IMR-90 (cell line): Measurements from ENCODE around the gene FITM1. TPM values are rescaled to one million over a fixed set of nuclear protein-coding genes. Genes with fewer than 3 reads are reported as not detected.

ENCODE experiments used
- ATAC-seq: fragments of 200-7000 bp; cut with Tn5 transposase; 2 replicates; pipeline ENCODE4 v1.9.1; 2020; ENCODE audit warnings: low read depth, mild to moderate bottlenecking, moderate library complexity
- BruUV-seq: library from RNA; stranded (reverse); fragments of 400-500 nt; replicated peaks from 2 replicates; lab custom pipeline; 2021; lab: Mats Ljungman, UMichigan
- CTCF ChIA-PET: fragments of 300-600 bp; formaldehyde crosslinking; extraction: SDS; loops from one replicate; lab custom pipeline; 2021; ENCODE audit warnings: antibody characterized with exemption; lab: Yijun Ruan, JAX
- POLR2A ChIA-PET: fragments of 300-600 bp; sonication (Branson Sonifier 250); formaldehyde crosslinking; loops from one replicate; lab custom pipeline; 2022; ENCODE audit warnings: antibody characterized with exemption; ENCODE audit not compliant: unreplicated experiment; lab: Charles Lee
- DNase-seq: peaks from one replicate; pipeline ENCODE4 v3.0.0; 2013
- H2AFZ ChIP-seq: replicated peaks from 2 replicates; pipeline ENCODE3; 2013; ENCODE audit warnings: low read length, mild to moderate bottlenecking; ENCODE audit not compliant: poor library complexity
- H2AK5ac ChIP-seq: 2 replicates; pipeline ENCODE4 v1.6.1; 2013; ENCODE audit warnings: low read depth, low read length, inconsistent platforms
- H2AK9ac ChIP-seq: replicated peaks from 2 replicates; pipeline ENCODE3; 2013; ENCODE audit warnings: mild to moderate bottlenecking, low read depth, low read length, moderate library complexity; ENCODE audit not compliant: poor library complexity
- H2BK120ac ChIP-seq: 2 replicates; pipeline ENCODE4 v1.6.1; 2013; ENCODE audit warnings: low read depth, low read length, inconsistent platforms
- H2BK15ac ChIP-seq: 3 replicates; pipeline ENCODE4 v1.6.1; 2013; ENCODE audit warnings: low read depth, low read length, inconsistent platforms
- H2BK20ac ChIP-seq: 2 replicates; pipeline ENCODE4 v1.6.1; 2013; ENCODE audit warnings: low read depth, mild to moderate bottlenecking, inconsistent platforms, low read length, moderate library complexity
- H2BK5ac ChIP-seq: 2 replicates; pipeline ENCODE4 v1.6.1; 2013; ENCODE audit warnings: mild to moderate bottlenecking, low read depth, low read length, inconsistent platforms; ENCODE audit not compliant: poor library complexity, severe bottlenecking
- H3K14ac ChIP-seq: replicated peaks from 2 replicates; pipeline ENCODE4 v1.6.1; 2013; ENCODE audit warnings: low read depth, low read length, inconsistent platforms
- H3K18ac ChIP-seq: 2 replicates; pipeline ENCODE4 v1.6.1; 2013; ENCODE audit warnings: low read depth, low read length, control low read depth
- H3K23ac ChIP-seq: 2 replicates; pipeline ENCODE4 v1.6.1; 2013; ENCODE audit warnings: low read depth, low read length, inconsistent platforms
- H3K27ac ChIP-seq: 2 replicates; pipeline ENCODE4 v1.5.1; 2013; ENCODE audit warnings: mild to moderate bottlenecking, control low read depth, low read length; ENCODE audit not compliant: insufficient read depth
- H3K27me3 ChIP-seq: 2 replicates; pipeline ENCODE4 v1.6.1; 2013; ENCODE audit warnings: low read length; ENCODE audit not compliant: control insufficient read depth, insufficient read depth
- H3K36me3 ChIP-seq: 2 replicates; pipeline ENCODE4 v1.6.1; 2013; ENCODE audit warnings: low read length, mixed read lengths; ENCODE audit not compliant: control insufficient read depth, insufficient read depth
- H3K4ac ChIP-seq: 2 replicates; pipeline ENCODE4 v1.6.1; 2013; ENCODE audit warnings: low read depth, low read length, inconsistent platforms
- H3K4me1 ChIP-seq: 2 replicates; pipeline ENCODE4 v1.6.1; 2013; ENCODE audit warnings: low read length, mixed read lengths; ENCODE audit not compliant: control insufficient read depth, insufficient read depth
- H3K4me2 ChIP-seq: 2 replicates; pipeline ENCODE4 v1.6.1; 2013; ENCODE audit warnings: low read depth, mild to moderate bottlenecking, control low read depth, low read length, moderate library complexity
- H3K4me3 ChIP-seq: 2 replicates; pipeline ENCODE4 v1.5.1; 2013; ENCODE audit warnings: low read depth, mild to moderate bottlenecking, control low read depth, low read length, moderate library complexity; ENCODE audit not compliant: insufficient read depth
- H3K56ac ChIP-seq: 2 replicates; pipeline ENCODE4 v1.6.1; 2013; ENCODE audit warnings: low read length, inconsistent platforms; ENCODE audit not compliant: insufficient read depth; ENCODE audit errors: extremely low read depth
- H3K79me1 ChIP-seq, 2 experiments: 2 replicates each; pipeline ENCODE4 v1.6.1; 2013; ENCODE audit warnings: low read length in 2 of 2, inconsistent platforms in 1 of 2, low read depth in 1 of 2
- H3K9ac ChIP-seq: 2 replicates; pipeline ENCODE4 v1.6.1; 2013; ENCODE audit warnings: low read depth, low read length, control low read depth
- H3K9me1 ChIP-seq: 2 replicates; pipeline ENCODE4 v1.6.1; 2013; ENCODE audit warnings: low read length, inconsistent platforms; ENCODE audit not compliant: insufficient read depth
- H3K9me3 ChIP-seq: 2 replicates; pipeline ENCODE4 v1.6.1; 2013; ENCODE audit warnings: low read length; ENCODE audit not compliant: control insufficient read depth, insufficient read depth
- H4K20me1 ChIP-seq: 2 replicates; pipeline ENCODE4 v1.6.1; 2013; ENCODE audit warnings: low read length, inconsistent platforms; ENCODE audit not compliant: insufficient read depth
- H4K5ac ChIP-seq: 2 replicates; pipeline ENCODE4 v1.6.1; 2013; ENCODE audit warnings: mild to moderate bottlenecking, low read depth, low read length, control low read depth
- H4K8ac ChIP-seq, 2 experiments: 2 replicates each; pipeline ENCODE4 v1.6.1; 2013; ENCODE audit warnings: low read depth in 2 of 2, low read length in 2 of 2, control low read depth in 1 of 2, inconsistent platforms in 1 of 2
- H4K91ac ChIP-seq: 2 replicates; pipeline ENCODE4 v1.6.1; 2013; ENCODE audit warnings: low read depth, low read length, inconsistent platforms; ENCODE audit not compliant: insufficient read depth
- BHLHE40 ChIP-seq: fragments of 150-350 bp; IDR thresholded peaks from 2 replicates; pipeline ENCODE4 v1.6.1; 2016; ENCODE audit warnings: mild to moderate bottlenecking, low read depth, low read length
- CEBPB ChIP-seq: IDR thresholded peaks from 2 replicates; pipeline ENCODE4 v1.6.1; 2012; ENCODE audit warnings: low read depth, low read length, improper control_type of control experiment
- CHD1 ChIP-seq: IDR thresholded peaks from 2 replicates; pipeline ENCODE4 v1.6.1; 2012; ENCODE audit warnings: low read depth, low read length, improper control_type of control experiment
- MAFK ChIP-seq: IDR thresholded peaks from 2 replicates; pipeline ENCODE4 v1.6.1; 2012; ENCODE audit warnings: low read depth, low read length, improper control_type of control experiment
- MAZ ChIP-seq: IDR thresholded peaks from 2 replicates; pipeline ENCODE4 v1.6.1; 2012; ENCODE audit warnings: low read depth, mild to moderate bottlenecking, low read length, improper control_type of control experiment, moderate library complexity, borderline replicate concordance
- POLR2A ChIP-seq: IDR thresholded peaks from 2 replicates; pipeline ENCODE4 v1.6.1; 2012; ENCODE audit warnings: mild to moderate bottlenecking, low read depth, low read length
- WGBS, 2 experiments: methylation state at CpG; one replicate each; pipeline versions ENCODE4 v1.1.5 to v1.1.7; 2013; ENCODE audit warnings: missing lambda C conversion rate in 2 of 2; ENCODE audit not compliant: insufficient read length in 1 of 2; ENCODE audit errors: extremely low coverage in 2 of 2; 5-methylcytosine and 5-hydroxymethylcytosine counted together
- dilution Hi-C: fragments of 300-500 bp; cut with HindIII; formaldehyde crosslinking; loops from one replicate; pipeline ENCODE4 v1.14.3; 2018; ENCODE audit warnings: low sequenced_read_pairs; ENCODE audit not compliant: unreplicated experiment
- in situ Hi-C: fragments of 300-500 bp; cut with MboI; formaldehyde crosslinking; loops from 3 replicates; pipeline ENCODE4 v1.14.3; 2019; ENCODE audit warnings: low sequenced_read_pairs, inconsistent platforms, mixed read lengths
- intact Hi-C: fragments of 100-400 bp; cut with micrococcal nuclease; formaldehyde crosslinking; loops from 2 replicates; pipeline ENCODE4 v1.10.0; 2022
- polyA plus RNA-seq, 3 experiments: library from polyadenylated mRNA; depleted of rRNA; stranded (reverse); fragments of >200 nt; gene quantifications; 2 replicates each; pipeline ENCODE4 v1.2.3, GENCODE V29; 2012; ENCODE audit warnings: low replicate concordance in 1 of 3
- total RNA-seq: library from RNA; depleted of rRNA; stranded (reverse); fragments of >200 nt; gene quantifications from 2 replicates; pipeline ENCODE4 v1.2.3, GENCODE V29; 2012
- TF ChIP-seq, protein P1 (sequence below): conservative IDR thresholded peaks from 2 replicates; pipeline ENCODE4 v1.5.1; 2012; ENCODE audit warnings: mild to moderate bottlenecking, low read depth, low read length, improper control_type of control experiment

Gene FITM1
- total and polyA plus RNA-seq, 2 of the 4 experiments (the other 2 are of a cell fraction), result not detected

DNA sequence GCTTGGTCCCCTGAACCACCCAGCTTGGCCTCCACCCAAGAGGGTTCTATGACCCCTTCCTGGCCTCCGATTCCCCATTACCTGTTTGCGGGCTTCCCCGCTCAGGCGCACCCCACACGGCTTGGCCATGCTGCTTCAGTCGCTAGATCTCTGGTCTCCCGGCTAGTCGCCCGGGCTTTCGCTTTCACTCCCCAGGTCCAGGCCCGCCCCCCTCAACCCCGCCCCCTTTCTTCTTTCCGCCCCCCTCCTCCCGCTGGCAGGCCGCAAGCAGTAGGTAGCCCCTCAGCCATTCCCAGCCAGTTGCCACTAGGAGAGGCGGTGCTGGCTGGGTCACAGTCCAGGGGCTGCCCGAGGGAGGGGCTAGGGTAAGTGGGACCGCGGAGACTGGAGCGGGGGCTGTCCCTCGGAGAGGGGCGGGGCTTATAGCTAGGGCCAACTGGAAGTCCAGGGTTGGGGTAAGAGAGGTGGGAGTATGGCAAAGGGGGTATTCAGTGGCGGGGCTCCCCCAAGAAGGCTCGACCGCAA lies 16.1 kb downstream of the FITM1 start, which contains the start of gene PSME2 (continued):
- TF ChIP-seq MAFK (no peak), CHD1 (no peak)

DNA sequence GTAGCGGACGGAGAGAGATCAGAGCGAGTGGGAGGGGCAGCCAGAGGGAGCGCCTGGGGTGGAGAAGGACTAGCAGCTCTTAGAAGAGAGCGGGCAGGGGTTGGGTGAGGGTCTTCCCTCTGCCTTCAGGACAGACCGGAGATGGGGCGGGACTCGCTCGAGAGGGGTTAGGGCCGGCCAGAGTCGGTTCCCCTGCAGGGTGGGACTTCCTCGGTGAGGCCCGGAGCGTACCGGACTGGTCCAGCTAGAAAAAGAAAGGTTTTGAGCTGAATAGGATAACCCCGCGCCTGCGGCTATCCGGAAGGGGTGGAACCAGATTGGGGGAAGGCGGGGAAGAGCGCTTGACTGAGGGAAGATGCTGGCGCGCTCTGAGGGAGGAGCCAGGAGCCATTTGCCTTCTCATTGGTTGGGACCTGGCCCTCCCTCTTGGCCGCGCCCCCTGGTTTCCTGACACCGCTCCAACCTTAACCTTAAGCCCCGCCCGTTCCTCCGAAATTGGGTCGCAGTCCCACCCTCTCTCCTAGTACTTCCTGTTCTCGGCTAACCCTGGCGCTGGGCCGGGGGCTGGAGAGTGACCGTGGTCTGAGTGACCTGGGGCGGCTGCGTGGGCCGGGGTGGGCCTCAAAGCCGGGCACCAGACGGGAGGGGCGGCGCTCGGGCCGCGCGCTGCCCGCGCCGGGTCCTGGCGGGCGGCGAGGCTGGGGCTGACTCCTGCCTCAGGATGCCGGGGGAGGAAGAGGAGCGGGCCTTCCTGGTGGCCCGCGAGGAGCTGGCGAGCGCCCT lies 16.7 kb downstream of the FITM1 start, which contains the start of gene RNF31:
Gene RNF31, plus strand, starts transcription at position 521 of the 783 bp plus-strand sequence. Its CDS starts 201 bp downstream, at position 722.
- Histone ChIP-seq H3K36me3 (peaks cover 31% of the 10 kb centered on the region), H2BK120ac (0 out of 2 replicates have a peak within 1 kb of the TSS, but pooled peaks have one; percentile 3), H3K23ac (peak within 1 kb of the TSS; percentile 88), H3K79me1 (peaks cover 35 to 75% of the 10 kb centered on the region in 2 experiments), H3K9me3 (no peaks in the 10 kb centered on the region), H3K56ac (peak within 1 kb of the TSS; percentile 67), H4K8ac (peak within 1 kb of the TSS; percentile 76 to 81), H3K27ac (peak within 1 kb of the TSS; percentile 79), H2AK9ac (peak within 1 kb of the TSS; percentile 92), H3K14ac (peak within 1 kb of the TSS; percentile 72), H2BK15ac (peak within 1 kb of the TSS; percentile 10; the same call in 1 of the 3 replicates), H2AFZ (peak within 1 kb of the TSS; percentile 91), H3K18ac (no peak within 1 kb of the TSS), H3K9ac (peak within 1 kb of the TSS; percentile 96), H3K27me3 (no peaks in the 10 kb centered on the region), H3K4me1 (peaks cover 9% of the 10 kb centered on the region), H4K20me1 (peaks cover 10% of the 10 kb centered on the region), H4K5ac (peak within 1 kb of the TSS; percentile 46), H2AK5ac (peak within 1 kb of the TSS; percentile 82), H3K4me3 (peak within 1 kb of the TSS; percentile 86), H3K9me1 (peaks cover 15% of the 10 kb centered on the region), H2BK5ac (peak within 1 kb of the TSS; percentile 71), H2BK20ac (no peak within 1 kb of the TSS), H4K91ac (peak within 1 kb of the TSS; percentile 75), H3K4ac (peak within 1 kb of the TSS; percentile 76), H3K4me2 (peak within 1 kb of the TSS; percentile 96)
- ChIA-PET CTCF (interaction anchor here (0.6 to 4.3 kb wide), 4 partner anchors 9 to 39 kb away, joined by 3 to 14 read pairs (median 3); partner anchors contain the start of gene IRF9), POLR2A (interaction anchor here (1.0 to 1.4 kb wide), 2 partner anchors 11 to 33 kb away, joined by 3 to 6 read pairs; partner anchors contain the start of genes DCAF11, NRL and PSME1)
- peak; percentile 91 for ATAC-seq
- no peak for TF ChIP-seq CEBPB
- no peak for TF ChIP-seq POLR2A
- TF ChIP-seq MAZ, result peak; percentile 71; the same call in 1 of the 2 replicates
- TF ChIP-seq, protein P1, sequence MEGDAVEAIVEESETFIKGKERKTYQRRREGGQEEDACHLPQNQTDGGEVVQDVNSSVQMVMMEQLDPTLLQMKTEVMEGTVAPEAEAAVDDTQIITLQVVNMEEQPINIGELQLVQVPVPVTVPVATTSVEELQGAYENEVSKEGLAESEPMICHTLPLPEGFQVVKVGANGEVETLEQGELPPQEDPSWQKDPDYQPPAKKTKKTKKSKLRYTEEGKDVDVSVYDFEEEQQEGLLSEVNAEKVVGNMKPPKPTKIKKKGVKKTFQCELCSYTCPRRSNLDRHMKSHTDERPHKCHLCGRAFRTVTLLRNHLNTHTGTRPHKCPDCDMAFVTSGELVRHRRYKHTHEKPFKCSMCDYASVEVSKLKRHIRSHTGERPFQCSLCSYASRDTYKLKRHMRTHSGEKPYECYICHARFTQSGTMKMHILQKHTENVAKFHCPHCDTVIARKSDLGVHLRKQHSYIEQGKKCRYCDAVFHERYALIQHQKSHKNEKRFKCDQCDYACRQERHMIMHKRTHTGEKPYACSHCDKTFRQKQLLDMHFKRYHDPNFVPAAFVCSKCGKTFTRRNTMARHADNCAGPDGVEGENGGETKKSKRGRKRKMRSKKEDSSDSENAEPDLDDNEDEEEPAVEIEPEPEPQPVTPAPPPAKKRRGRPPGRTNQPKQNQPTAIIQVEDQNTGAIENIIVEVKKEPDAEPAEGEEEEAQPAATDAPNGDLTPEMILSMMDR, result no peak
- no peak for TF ChIP-seq BHLHE40
- in situ Hi-C loops, result loop anchor here (25.0 kb wide), 2 partner anchors 835 to 1060 kb away; partner anchors contain the start of genes ACIN1, BCL2L2, C14orf119 and PABPN1
- no TSS peak for BruUV-seq
- 1% methylated on average over 25 of the region's 57 CpGs; no CpG with 5 or more reads in 1 of the 2 experiments for WGBS, 2 experiments
- DNase-seq, result peak; percentile 98
- intact Hi-C loops, result loop anchor here (2.0 kb wide), 1 partner anchor 150 kb away; no protein-coding TSS in a partner anchor
- dilution Hi-C loops, result no loop called here
